Upper lobe of left lung (tissue), 6 donors: ENCODE data around the gene BCAS3. TPM values are rescaled to one million over a fixed set of nuclear protein-coding genes. Genes with fewer than 3 reads are reported as not detected.

Experiments
- ATAC-seq, 2 donors: fragments of 200-7000 bp; cut with Tn5 transposase; one replicate each; pipeline ENCODE4 v1.9.1; 2022; ENCODE audit warnings: mild to moderate bottlenecking in 2 of 2, moderate library complexity in 2 of 2; ENCODE audit not compliant: low FRiP score in 2 of 2
- DNase-seq, 2 donors: peaks; one replicate each; pipeline ENCODE4 v3.0.0-alpha.2; 2019 to 2020
- H3K27ac ChIP-seq, 4 donors: fragments of 200-600 bp; sonication (generic); one replicate each; pipeline ENCODE4 v1.5.1; 2016 to 2019
- H3K27me3 ChIP-seq, 4 donors: fragments of 200-600 bp; sonication (generic); one replicate each; pipeline ENCODE4 v1.5.1; 2017 to 2019
- H3K36me3 ChIP-seq, 4 donors: fragments of 200-600 bp; sonication (generic); one replicate each; pipeline ENCODE4 v1.5.1; 2016 to 2019
- H3K4me1 ChIP-seq, 4 donors: fragments of 200-600 bp; sonication (generic); one replicate each; pipeline ENCODE4 v1.5.1; 2018 to 2019
- H3K4me3 ChIP-seq, 4 donors: fragments of 200-600 bp; sonication (generic); one replicate each; pipeline ENCODE4 v1.5.1; 2017 to 2019; ENCODE audit warnings: mild to moderate bottlenecking in 2 of 4, moderate library complexity in 1 of 4
- H3K9me3 ChIP-seq, 4 donors: fragments of 200-600 bp; sonication (generic); one replicate each; pipeline ENCODE4 v1.5.1; 2018 to 2019
- CTCF ChIP-seq, 6 experiments: fragments of 450-650 bp in 4 of 6; fragments of 200-600 bp in 2 of 6; sonication (generic) in 2 of 6; IDR thresholded peaks; one replicate each; pipeline ENCODE4 v1.5.1; 2016 to 2019; ENCODE audit warnings: antibody characterized with exemption in 6 of 6
- EP300 ChIP-seq, 4 donors: sonication (generic); formaldehyde crosslinking; IDR thresholded peaks; one replicate each; pipeline ENCODE4 v1.5.1; 2017; ENCODE audit warnings: antibody characterized with exemption in 4 of 4, control low read depth in 2 of 4
- POLR2A ChIP-seq, 4 donors: fragments of 450-650 bp; IDR thresholded peaks; one replicate each; pipeline ENCODE4 v1.5.1; 2016 to 2017; ENCODE audit warnings: antibody characterized with exemption in 4 of 4, mild to moderate bottlenecking in 2 of 4
- POLR2AphosphoS5 ChIP-seq, 2 donors: sonication (generic); formaldehyde crosslinking; IDR thresholded peaks; one replicate each; pipeline ENCODE4 v1.5.1; 2017; ENCODE audit warnings: antibody characterized with exemption in 2 of 2
- WGBS, 2 donors: methylation state at CpG; one replicate each; pipeline ENCODE4 v1.1.5; 2017 to 2018; 5-methylcytosine and 5-hydroxymethylcytosine counted together
- total RNA-seq, 6 donors: library from RNA; depleted of rRNA in 4 of 6; stranded (reverse); fragments of >200 nt in 4 of 6; gene quantifications; one replicate each; pipeline versions ENCODE4 v1.1.0 to v1.2.1, GENCODE V29; 2016 to 2021
- donor health status: DM: no; HTN: no; CAD: no; lungs with moderate emphysema.
- donor health status: DM: no; HTN: yes; CAD: no; lungs with severe emphysema.

Gene BCAS3
- total RNA-seq, 6 donors from 2014 or later: 20.1 to 111 (median 37.0) TPM

GRCh38 chr17:60679287-60679686 is 1.6 kb downstream of the BCAS3 start:
- H3K27ac ChIP-seq: no peak overlapping the region
- no peak for TF ChIP-seq POLR2AphosphoS5 (IDR thresholded peaks at IDR 0.05)
- no peak for TF ChIP-seq POLR2A (IDR thresholded peaks at IDR 0.05)
- TF ChIP-seq EP300 (IDR thresholded peaks at IDR 0.05): no peak
- no peak for TF ChIP-seq CTCF (IDR thresholded peaks at IDR 0.05)
- peaks cover 2 to 16% (median 8%) of the 10 kb centered on the region in 4 donors for H3K36me3 ChIP-seq
- no peak for DNase-seq
- ATAC-seq: no peak
- peaks cover 10 to 17% (median 13%) of the 10 kb centered on the region in 4 donors for H3K4me1 ChIP-seq
- WGBS, 2 donors: 86 to 93% methylated on average over 4 of the region's 4 CpGs
- no peaks in the 10 kb centered on the region for H3K9me3 ChIP-seq
- H3K4me3 ChIP-seq: no peak overlapping the region
- H3K27me3 ChIP-seq: no peaks in the 10 kb centered on the region

- H3K4me3 ChIP-seq: no peak overlapping the region
- H3K36me3 ChIP-seq: peaks cover 2 to 21% (median 8%) of the 10 kb centered on the region in 4 donors
- no peaks in the 10 kb centered on the region for H3K27me3 ChIP-seq
- no peak overlapping the region for H3K27ac ChIP-seq
- peaks cover 10 to 17% (median 13%) of the 10 kb centered on the region in 4 donors for H3K4me1 ChIP-seq
- no peak for ATAC-seq
- no peaks in the 10 kb centered on the region for H3K9me3 ChIP-seq
- DNase-seq: no peak
- WGBS, 2 donors: 95 to 98% methylated on average over 6 of the region's 6 CpGs
- TF ChIP-seq CTCF (IDR thresholded peaks at IDR 0.05) (no peak), POLR2A (IDR thresholded peaks at IDR 0.05) (no peak), EP300 (IDR thresholded peaks at IDR 0.05) (no peak), POLR2AphosphoS5 (IDR thresholded peaks at IDR 0.05) (no peak)
These were observed 3.1 kb downstream of the BCAS3 start for GRCh38 chr17:60680754-60681153.

- Histone ChIP-seq H3K36me3 (peaks cover 2 to 59% (median 14%) of the 10 kb centered on the region in 4 donors), H3K9me3 (no peaks in the 10 kb centered on the region), H3K27ac (no peak overlapping the region), H3K4me1 (no peaks in the 10 kb centered on the region), H3K4me3 (no peak overlapping the region), H3K27me3 (no peaks in the 10 kb centered on the region)
- WGBS, 2 donors: 90 to 98% methylated on average over 7 of the region's 7 CpGs
- ATAC-seq (no peak), DNase-seq (no peak)
- no peak for TF ChIP-seq CTCF (IDR thresholded peaks at IDR 0.05)
- TF ChIP-seq POLR2A (IDR thresholded peaks at IDR 0.05): no peak
- TF ChIP-seq EP300 (IDR thresholded peaks at IDR 0.05): no peak
- no peak for TF ChIP-seq POLR2AphosphoS5 (IDR thresholded peaks at IDR 0.05)
These were observed 7.8 kb downstream of the BCAS3 start for GRCh38 chr17:60685437-60685836.

GRCh38 chr17:60695960-60696359 is 18.3 kb downstream of the BCAS3 start:
- DNase-seq (no peak), ATAC-seq (no peak)
- Histone ChIP-seq H3K36me3 (peaks cover 0 to 52% (median 6%) of the 10 kb centered on the region in 4 donors), H3K4me3 (no peak overlapping the region), H3K27me3 (no peaks in the 10 kb centered on the region), H3K4me1 (no peaks in the 10 kb centered on the region), H3K9me3 (no peaks in the 10 kb centered on the region), H3K27ac (no peak overlapping the region)
- TF ChIP-seq EP300 (IDR thresholded peaks at IDR 0.05) (no peak), CTCF (IDR thresholded peaks at IDR 0.05) (no peak), POLR2AphosphoS5 (IDR thresholded peaks at IDR 0.05) (no peak), POLR2A (IDR thresholded peaks at IDR 0.05) (no peak)

- Histone ChIP-seq H3K4me3 (no peak overlapping the region), H3K4me1 (no peaks in the 10 kb centered on the region), H3K9me3 (no peaks in the 10 kb centered on the region), H3K36me3 (peaks cover 0 to 33% (median 2%) of the 10 kb centered on the region in 4 donors), H3K27ac (no peak overlapping the region), H3K27me3 (no peaks in the 10 kb centered on the region)
- TF ChIP-seq POLR2A (IDR thresholded peaks at IDR 0.05): no peak
- TF ChIP-seq CTCF (IDR thresholded peaks at IDR 0.05): no peak
- no peak for TF ChIP-seq POLR2AphosphoS5 (IDR thresholded peaks at IDR 0.05)
- TF ChIP-seq EP300 (IDR thresholded peaks at IDR 0.05): no peak
- ATAC-seq (no peak), DNase-seq (no peak)
- WGBS, 2 donors: 95 to 96% methylated on average over 3 of the region's 3 CpGs
These were observed 21.4 kb downstream of the BCAS3 start for GRCh38 chr17:60699090-60699489.
